SK-N-SH treated with all-trans-retinoic acid at 6 μM for 48 hours (cell line): ENCODE data around the gene TAF1B.

ENCODE experiments used
- ATAC-seq: fragments of 200-7000 bp; cut with Tn5 transposase; 3 replicates; pipeline ENCODE4 v1.9.1; 2020; ENCODE audit warnings: mild to moderate bottlenecking, moderate library complexity
- ARNTL ChIP-seq: fragments of 450-650 bp; formaldehyde crosslinking; IDR thresholded peaks from 2 replicates; pipeline ENCODE4 v1.5.0; 2020; ENCODE audit warnings: low read depth, mild to moderate bottlenecking, moderate library complexity, borderline replicate concordance
- ESRRG ChIP-seq: fragments of 250-450 bp; sonication (Bioruptor Pico); IDR thresholded peaks from 2 replicates; pipeline ENCODE4 v1.6.1; 2021; ENCODE audit warnings: mild to moderate bottlenecking
- GLIS3 ChIP-seq: fragments of 250-450 bp; sonication (Bioruptor Pico); IDR thresholded peaks from 2 replicates; pipeline ENCODE4 v1.5.0; 2020; ENCODE audit warnings: mild to moderate bottlenecking, moderate library complexity
- ISL1 ChIP-seq: fragments of 250-450 bp; sonication (Bioruptor Pico); IDR thresholded peaks from 2 replicates; pipeline ENCODE4 v2.1.2; 2022; ENCODE audit warnings: mild to moderate bottlenecking, moderate library complexity
- OSR1 ChIP-seq: fragments of 250-450 bp; sonication (Bioruptor Pico); IDR thresholded peaks from 2 replicates; pipeline ENCODE4 v1.8.0; 2022; ENCODE audit warnings: moderate library complexity, mild to moderate bottlenecking, inconsistent platforms
- PPARA ChIP-seq: fragments of 250-450 bp; sonication (Bioruptor Pico); IDR thresholded peaks from 2 replicates; pipeline ENCODE4 v1.5.0; 2020; ENCODE audit warnings: mild to moderate bottlenecking, borderline replicate concordance
- SNAI2 ChIP-seq: fragments of 250-450 bp; sonication (Bioruptor Pico); IDR thresholded peaks from 2 replicates; pipeline ENCODE4 v1.5.0; 2020; ENCODE audit warnings: mild to moderate bottlenecking, moderate library complexity
- TCF4 ChIP-seq: fragments of 250-450 bp; sonication (Bioruptor Pico); IDR thresholded peaks from 2 replicates; pipeline ENCODE4 v1.8.0; 2021; ENCODE audit warnings: mild to moderate bottlenecking, moderate library complexity, borderline replicate concordance
- TSHZ2 ChIP-seq: fragments of 250-450 bp; sonication (Bioruptor Pico); IDR thresholded peaks from 2 replicates; pipeline ENCODE4 v1.5.0; 2020; ENCODE audit warnings: mild to moderate bottlenecking, moderate library complexity
- ZC3H10 ChIP-seq: fragments of 250-450 bp; sonication (Bioruptor Pico); IDR thresholded peaks from 2 replicates; pipeline ENCODE4 v1.5.1; 2021; ENCODE audit warnings: mild to moderate bottlenecking, moderate library complexity
- ZFP30 ChIP-seq: fragments of 450-650 bp; formaldehyde crosslinking; IDR thresholded peaks from 2 replicates; pipeline ENCODE4 v1.5.0; 2022; ENCODE audit warnings: mild to moderate bottlenecking, moderate library complexity
- ZNF70 ChIP-seq: fragments of 450-650 bp; formaldehyde crosslinking; IDR thresholded peaks from 2 replicates; pipeline ENCODE4 v1.5.0; 2020; ENCODE audit warnings: mild to moderate bottlenecking, moderate library complexity
- ZNF8 ChIP-seq: fragments of 450-650 bp; formaldehyde crosslinking; IDR thresholded peaks from 2 replicates; pipeline ENCODE4 v1.5.0; 2020; ENCODE audit warnings: mild to moderate bottlenecking, moderate library complexity
- TF ChIP-seq, protein P1 (sequence below): fragments of 250-450 bp; sonication (Bioruptor Pico); IDR thresholded peaks from 2 replicates; pipeline ENCODE4 v1.8.0; 2021; ENCODE audit warnings: low read depth, mild to moderate bottlenecking, moderate library complexity, borderline replicate concordance
- TF ChIP-seq, protein P2 (sequence below): fragments of 250-450 bp; sonication (Bioruptor Pico); IDR thresholded peaks from 2 replicates; pipeline ENCODE4 v1.8.0; 2020; ENCODE audit warnings: mild to moderate bottlenecking, moderate library complexity, borderline replicate concordance
- TF ChIP-seq, protein P3 (sequence below): fragments of 250-450 bp; sonication (Bioruptor Pico); IDR thresholded peaks from 2 replicates; pipeline ENCODE4 v1.5.1; 2020; ENCODE audit warnings: low read depth, mild to moderate bottlenecking, moderate library complexity
- TF ChIP-seq, protein P4 (sequence below): fragments of 250-450 bp; sonication (Bioruptor Pico); IDR thresholded peaks from 2 replicates; pipeline ENCODE4 v1.5.1; 2021; ENCODE audit warnings: mild to moderate bottlenecking, moderate library complexity

The TAF1B gene

DNA sequence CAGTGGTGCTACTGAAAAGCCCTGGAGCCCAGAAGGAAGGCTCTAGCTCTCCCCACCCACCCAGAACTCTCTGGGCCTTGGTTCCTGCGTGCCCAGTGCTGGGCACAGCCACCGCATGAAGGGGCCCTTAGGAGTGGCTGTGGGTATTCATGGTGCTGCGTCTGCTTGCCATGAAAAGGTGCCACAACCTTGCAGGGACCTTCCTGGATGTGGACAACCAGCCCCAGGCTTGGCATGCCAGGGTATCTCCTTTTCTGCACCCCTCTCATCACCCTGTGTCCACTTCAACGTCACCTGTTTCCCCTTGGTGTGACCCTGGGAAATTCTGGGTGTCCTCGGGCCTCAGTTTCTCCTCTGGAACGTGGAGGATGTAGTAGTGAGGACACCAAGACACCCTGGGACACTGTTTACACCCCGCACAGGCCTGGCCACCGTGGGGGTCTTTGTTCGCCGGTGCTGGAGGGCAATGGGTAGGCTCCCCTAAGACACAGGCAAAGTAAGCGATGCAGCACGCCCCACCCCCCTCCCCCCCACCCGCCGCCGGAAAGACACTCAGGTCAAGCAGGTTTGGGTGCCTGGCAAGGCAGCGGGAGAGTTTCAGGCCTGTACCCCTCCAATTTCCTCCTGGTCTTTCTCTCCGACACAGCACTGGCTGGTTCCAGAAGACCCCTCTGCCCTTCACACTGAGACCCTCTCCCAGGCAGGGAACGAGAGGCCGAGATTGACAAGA, 34.8 kb upstream of the TAF1B start:
- TF ChIP-seq ZFP30 (CRISPR knock-in tag) (no peak), TSHZ2 (CRISPR knock-in tag) (no peak), ESRRG (CRISPR knock-in tag) (no peak), PPARA (CRISPR knock-in tag) (no peak), SNAI2 (CRISPR knock-in tag) (no peak), ZC3H10 (CRISPR knock-in tag) (no peak), GLIS3 (CRISPR knock-in tag) (no peak), OSR1 (CRISPR knock-in tag) (no peak)
- TF ChIP-seq, protein P1, sequence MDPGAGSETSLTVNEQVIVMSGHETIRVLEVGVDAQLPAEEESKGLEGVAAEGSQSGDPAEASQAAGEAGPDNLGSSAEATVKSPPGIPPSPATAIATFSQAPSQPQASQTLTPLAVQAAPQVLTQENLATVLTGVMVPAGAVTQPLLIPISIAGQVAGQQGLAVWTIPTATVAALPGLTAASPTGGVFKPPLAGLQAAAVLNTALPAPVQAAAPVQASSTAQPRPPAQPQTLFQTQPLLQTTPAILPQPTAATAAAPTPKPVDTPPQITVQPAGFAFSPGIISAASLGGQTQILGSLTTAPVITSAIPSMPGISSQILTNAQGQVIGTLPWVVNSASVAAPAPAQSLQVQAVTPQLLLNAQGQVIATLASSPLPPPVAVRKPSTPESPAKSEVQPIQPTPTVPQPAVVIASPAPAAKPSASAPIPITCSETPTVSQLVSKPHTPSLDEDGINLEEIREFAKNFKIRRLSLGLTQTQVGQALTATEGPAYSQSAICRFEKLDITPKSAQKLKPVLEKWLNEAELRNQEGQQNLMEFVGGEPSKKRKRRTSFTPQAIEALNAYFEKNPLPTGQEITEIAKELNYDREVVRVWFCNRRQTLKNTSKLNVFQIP (CRISPR knock-in tag), result no peak
- no peak for ATAC-seq

GRCh38 chr2:9809064-9809356, 34.3 kb upstream of the TAF1B start:
- TF ChIP-seq GLIS3 (CRISPR knock-in tag), result no peak
- TF ChIP-seq ISL1, result no peak
- TF ChIP-seq ZNF8 (CRISPR knock-in tag), result no peak
- TF ChIP-seq, protein P2, sequence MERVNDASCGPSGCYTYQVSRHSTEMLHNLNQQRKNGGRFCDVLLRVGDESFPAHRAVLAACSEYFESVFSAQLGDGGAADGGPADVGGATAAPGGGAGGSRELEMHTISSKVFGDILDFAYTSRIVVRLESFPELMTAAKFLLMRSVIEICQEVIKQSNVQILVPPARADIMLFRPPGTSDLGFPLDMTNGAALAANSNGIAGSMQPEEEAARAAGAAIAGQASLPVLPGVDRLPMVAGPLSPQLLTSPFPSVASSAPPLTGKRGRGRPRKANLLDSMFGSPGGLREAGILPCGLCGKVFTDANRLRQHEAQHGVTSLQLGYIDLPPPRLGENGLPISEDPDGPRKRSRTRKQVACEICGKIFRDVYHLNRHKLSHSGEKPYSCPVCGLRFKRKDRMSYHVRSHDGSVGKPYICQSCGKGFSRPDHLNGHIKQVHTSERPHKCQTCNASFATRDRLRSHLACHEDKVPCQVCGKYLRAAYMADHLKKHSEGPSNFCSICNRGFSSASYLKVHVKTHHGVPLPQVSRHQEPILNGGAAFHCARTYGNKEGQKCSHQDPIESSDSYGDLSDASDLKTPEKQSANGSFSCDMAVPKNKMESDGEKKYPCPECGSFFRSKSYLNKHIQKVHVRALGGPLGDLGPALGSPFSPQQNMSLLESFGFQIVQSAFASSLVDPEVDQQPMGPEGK (CRISPR knock-in tag), result no peak
- TF ChIP-seq ZNF70 (CRISPR knock-in tag), result no peak
- no peak for TF ChIP-seq SNAI2 (CRISPR knock-in tag)
- TF ChIP-seq ESRRG (CRISPR knock-in tag), result no peak
- TF ChIP-seq OSR1 (CRISPR knock-in tag), result no peak
- no peak for TF ChIP-seq ZC3H10 (CRISPR knock-in tag)
- no peak for ATAC-seq

GRCh38 chr2:9809448-9810088, 33.7 kb upstream of the TAF1B start:
- TF ChIP-seq ZC3H10 (CRISPR knock-in tag) (no peak), ESRRG (CRISPR knock-in tag) (no peak), TSHZ2 (CRISPR knock-in tag) (no peak), ARNTL (CRISPR knock-in tag) (no peak), GLIS3 (CRISPR knock-in tag) (no peak), ZNF70 (CRISPR knock-in tag) (no peak), TCF4 (CRISPR knock-in tag) (no peak), OSR1 (CRISPR knock-in tag) (no peak), ZFP30 (CRISPR knock-in tag) (no peak)
- TF ChIP-seq, protein P1 (CRISPR knock-in tag), result no peak
- TF ChIP-seq, protein P3, sequence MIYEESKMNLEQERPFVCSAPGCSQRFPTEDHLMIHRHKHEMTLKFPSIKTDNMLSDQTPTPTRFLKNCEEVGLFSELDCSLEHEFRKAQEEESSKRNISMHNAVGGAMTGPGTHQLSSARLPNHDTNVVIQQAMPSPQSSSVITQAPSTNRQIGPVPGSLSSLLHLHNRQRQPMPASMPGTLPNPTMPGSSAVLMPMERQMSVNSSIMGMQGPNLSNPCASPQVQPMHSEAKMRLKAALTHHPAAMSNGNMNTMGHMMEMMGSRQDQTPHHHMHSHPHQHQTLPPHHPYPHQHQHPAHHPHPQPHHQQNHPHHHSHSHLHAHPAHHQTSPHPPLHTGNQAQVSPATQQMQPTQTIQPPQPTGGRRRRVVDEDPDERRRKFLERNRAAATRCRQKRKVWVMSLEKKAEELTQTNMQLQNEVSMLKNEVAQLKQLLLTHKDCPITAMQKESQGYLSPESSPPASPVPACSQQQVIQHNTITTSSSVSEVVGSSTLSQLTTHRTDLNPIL (CRISPR knock-in tag), result no peak
- TF ChIP-seq, protein P2 (CRISPR knock-in tag), result no peak
- TF ChIP-seq, protein P4, sequence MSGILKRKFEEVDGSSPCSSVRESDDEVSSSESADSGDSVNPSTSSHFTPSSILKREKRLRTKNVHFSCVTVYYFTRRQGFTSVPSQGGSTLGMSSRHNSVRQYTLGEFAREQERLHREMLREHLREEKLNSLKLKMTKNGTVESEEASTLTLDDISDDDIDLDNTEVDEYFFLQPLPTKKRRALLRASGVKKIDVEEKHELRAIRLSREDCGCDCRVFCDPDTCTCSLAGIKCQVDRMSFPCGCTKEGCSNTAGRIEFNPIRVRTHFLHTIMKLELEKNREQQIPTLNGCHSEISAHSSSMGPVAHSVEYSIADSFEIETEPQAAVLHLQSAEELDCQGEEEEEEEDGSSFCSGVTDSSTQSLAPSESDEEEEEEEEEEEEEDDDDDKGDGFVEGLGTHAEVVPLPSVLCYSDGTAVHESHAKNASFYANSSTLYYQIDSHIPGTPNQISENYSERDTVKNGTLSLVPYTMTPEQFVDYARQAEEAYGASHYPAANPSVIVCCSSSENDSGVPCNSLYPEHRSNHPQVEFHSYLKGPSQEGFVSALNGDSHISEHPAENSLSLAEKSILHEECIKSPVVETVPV (CRISPR knock-in tag), result no peak
- ATAC-seq, result no peak
